ENCODE measurements around the gene GRB10.

Gene GRB10

DNA sequence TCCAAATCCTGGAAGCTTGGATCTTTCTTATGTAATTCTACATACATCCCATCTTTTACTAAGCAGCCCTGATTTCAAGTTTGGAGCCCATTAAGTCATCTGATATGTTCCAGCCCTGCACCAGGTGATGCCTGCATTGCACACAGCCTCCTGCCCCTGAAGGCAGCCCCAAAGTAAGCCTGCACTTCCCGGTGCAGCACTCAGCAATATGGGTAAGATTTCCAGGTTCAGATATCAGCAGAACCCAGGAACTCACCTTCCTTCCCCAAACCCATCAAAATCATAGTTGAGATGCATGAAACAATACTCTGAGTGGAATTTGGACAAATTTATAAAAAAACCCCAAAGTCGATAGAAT is 217.2 kb downstream of the GRB10 start:
- Histone ChIP-seq H3K27me3 (ENCODE audit: control insufficient read depth, insufficient read depth, low read length) (peaks cover 38% of the 10 kb centered on the region), H3K4me1 (ENCODE audit: control insufficient read depth, insufficient read depth, low read length) (no peaks in the 10 kb centered on the region), H3K9ac (ENCODE audit: low read depth, low read length) (no peak overlapping the region), H3K9me3 (replicated peaks; ENCODE audit: low read length) (no peaks in the 10 kb centered on the region), H3K4me2 (ENCODE audit: low read length) (no peak overlapping the region), H3K4me3 (ENCODE audit: low read length) (no peak overlapping the region), H3K36me3 (ENCODE audit: insufficient read depth, low read length) (no peaks in the 10 kb centered on the region)

DNA sequence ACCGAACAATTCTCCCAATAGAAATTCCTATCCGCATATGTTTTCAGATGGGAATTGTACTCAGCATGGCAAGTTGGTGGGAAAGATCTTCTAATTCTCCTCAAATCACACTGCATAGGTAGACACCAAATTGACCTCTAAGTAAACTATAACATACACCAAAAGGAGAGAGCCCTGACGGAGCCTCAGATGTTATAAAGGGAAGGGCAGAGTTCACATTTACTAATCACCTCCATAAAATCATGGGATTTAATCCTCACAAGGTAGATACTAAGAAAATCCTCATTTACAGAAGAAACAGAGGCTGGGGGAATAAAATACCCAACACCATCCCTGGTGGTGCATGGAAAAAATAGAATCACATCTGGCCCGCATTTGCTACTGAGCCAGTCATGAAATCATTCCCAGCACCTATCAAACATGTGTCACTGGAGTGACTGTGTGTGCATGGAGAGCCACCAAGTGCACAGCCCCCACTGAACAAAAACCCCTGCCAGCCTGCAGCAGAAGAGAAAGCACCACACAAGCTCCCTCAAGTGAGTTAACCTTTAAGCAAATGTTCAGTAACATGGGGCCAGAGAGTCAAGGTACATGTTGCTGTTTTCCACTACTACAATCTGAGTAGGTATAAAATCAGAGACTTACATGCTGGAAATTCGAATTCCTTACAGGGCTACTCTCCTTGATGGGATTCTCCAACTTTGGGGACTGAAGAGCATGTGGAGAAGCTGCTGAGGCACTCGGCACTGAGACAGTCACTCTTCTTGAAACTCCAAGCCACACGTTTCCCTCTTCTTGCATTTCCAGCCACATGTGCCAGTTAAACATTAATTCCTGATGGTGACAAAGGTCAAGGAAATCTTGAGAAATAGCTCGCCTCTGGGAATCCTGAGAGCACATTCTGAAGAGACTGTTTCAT is 217.8 kb downstream of the GRB10 start, which contains the start of gene DDC:
TSS of gene DDC (minus strand) at position 766 of the 919 bp plus-strand sequence. CDS start 21,320 bp downstream, outside the sequence.
- Histone ChIP-seq H3K4me2 (ENCODE audit: low read length) (no peak within 1 kb of the TSS), H3K4me1 (ENCODE audit: control insufficient read depth, insufficient read depth, low read length) (no peaks in the 10 kb centered on the region)

DNA sequence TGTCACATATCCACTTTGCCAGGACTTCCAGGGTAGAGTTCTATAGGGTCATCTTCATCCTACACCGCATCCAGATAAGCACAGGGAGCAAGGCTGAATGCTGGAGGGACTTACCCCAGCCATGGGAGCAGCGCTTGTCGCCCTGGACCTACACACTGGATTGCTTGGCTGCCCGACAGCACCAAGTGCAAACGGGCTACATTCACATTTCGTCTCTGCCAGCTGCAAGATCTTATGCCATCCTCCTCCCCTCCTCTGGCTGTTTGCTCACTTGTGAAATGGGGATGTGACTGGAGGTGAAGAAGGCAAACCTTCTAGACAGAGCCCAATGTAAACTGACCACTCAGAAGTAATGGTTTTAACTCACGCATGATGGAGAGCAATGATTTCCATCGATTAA is 218.5 kb downstream of the GRB10 start:
- H3K27me3 ChIP-seq (ENCODE audit: control insufficient read depth, insufficient read depth, low read length) = peaks cover 46% of the 10 kb centered on the region
- H3K9me3 ChIP-seq (replicated peaks; ENCODE audit: low read length) = no peaks in the 10 kb centered on the region
- H3K36me3 ChIP-seq (ENCODE audit: insufficient read depth, low read length) = no peaks in the 10 kb centered on the region
- H3K4me1 ChIP-seq (ENCODE audit: control insufficient read depth, insufficient read depth, low read length) = no peaks in the 10 kb centered on the region
- H3K9ac ChIP-seq (ENCODE audit: low read depth, low read length) = no peak overlapping the region
- no peak overlapping the region for H3K4me2 ChIP-seq (ENCODE audit: low read length)
- H3K4me3 ChIP-seq (ENCODE audit: low read length) = no peak overlapping the region

More for the DNA sequence above, 217.8 kb downstream of the GRB10 start, which contains the start of gene DDC:
- peaks cover 44% of the 10 kb centered on the region for H3K27me3 ChIP-seq (ENCODE audit: control insufficient read depth, insufficient read depth, low read length)
- no peak within 1 kb of the TSS for H3K9ac ChIP-seq (ENCODE audit: low read depth, low read length)
- H3K4me3 ChIP-seq (ENCODE audit: low read length) = no peak within 1 kb of the TSS
- H3K9me3 ChIP-seq (replicated peaks; ENCODE audit: low read length) = no peaks in the 10 kb centered on the region
- no peaks in the 10 kb centered on the region for H3K36me3 ChIP-seq (ENCODE audit: insufficient read depth, low read length)

DNA sequence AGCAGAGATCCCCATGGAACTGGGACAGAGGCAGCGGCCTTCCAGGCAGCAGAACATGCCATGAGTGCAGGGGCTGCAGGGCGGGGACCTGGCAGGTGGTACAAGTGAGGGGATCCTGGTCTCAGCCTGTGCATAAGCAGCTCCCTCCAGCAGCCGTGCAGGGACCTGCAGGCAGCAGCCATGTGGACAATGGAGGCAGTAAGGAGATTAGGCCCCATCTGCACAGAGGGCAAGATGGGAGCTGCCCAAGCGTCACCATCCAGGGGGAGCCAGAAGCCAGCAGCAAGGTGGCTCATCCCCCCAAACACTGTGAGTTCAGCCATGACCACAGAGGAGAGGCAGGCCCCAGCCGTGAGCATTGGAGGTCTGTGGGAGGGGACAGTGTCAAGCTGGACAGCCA is 220.6 kb downstream of the GRB10 start:
- peaks cover 58% of the 10 kb centered on the region for H3K27me3 ChIP-seq (ENCODE audit: control insufficient read depth, insufficient read depth, low read length)
- no peaks in the 10 kb centered on the region for H3K4me1 ChIP-seq (ENCODE audit: control insufficient read depth, insufficient read depth, low read length)
- no peak overlapping the region for H3K4me3 ChIP-seq (ENCODE audit: low read length)
- no peak overlapping the region for H3K4me2 ChIP-seq (ENCODE audit: low read length)
- no peaks in the 10 kb centered on the region for H3K36me3 ChIP-seq (ENCODE audit: insufficient read depth, low read length)
- H3K9me3 ChIP-seq (replicated peaks; ENCODE audit: low read length) = no peaks in the 10 kb centered on the region
- H3K9ac ChIP-seq (ENCODE audit: low read depth, low read length) = no peak overlapping the region

- Histone ChIP-seq H3K36me3 (ENCODE audit: insufficient read depth, low read length) (no peaks in the 10 kb centered on the region), H3K9me3 (replicated peaks; ENCODE audit: low read length) (no peaks in the 10 kb centered on the region), H3K27me3 (ENCODE audit: control insufficient read depth, insufficient read depth, low read length) (peaks cover 63% of the 10 kb centered on the region)
Measured at GRCh38 chr7:50560865-50561351, 221.8 kb downstream of the GRB10 start.

DNA sequence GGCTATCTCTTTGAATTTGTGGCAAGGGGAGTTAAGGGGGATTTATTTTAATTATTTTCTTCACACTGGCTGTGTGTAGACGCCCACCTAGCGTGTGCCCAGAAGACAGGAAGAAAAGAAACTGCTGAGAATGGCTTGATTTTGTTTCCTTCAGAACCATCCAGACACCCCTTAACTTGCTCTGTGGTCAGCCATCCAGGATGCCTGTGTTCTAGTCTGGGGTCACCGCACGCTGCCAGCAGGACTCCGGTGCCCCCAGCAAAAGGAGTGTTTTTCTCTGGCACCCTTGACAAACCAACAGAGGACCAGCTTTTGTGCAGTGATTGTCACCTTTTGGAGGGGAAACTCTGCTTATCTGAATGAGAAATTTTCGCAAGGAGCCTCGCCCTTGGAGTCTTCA is 222.8 kb downstream of the GRB10 start:
- H3K9ac ChIP-seq (ENCODE audit: low read depth, low read length) = no peak overlapping the region
- H3K4me1 ChIP-seq (ENCODE audit: control insufficient read depth, insufficient read depth, low read length) = no peaks in the 10 kb centered on the region
- H3K9me3 ChIP-seq (replicated peaks; ENCODE audit: low read length) = no peaks in the 10 kb centered on the region
- no peak overlapping the region for H3K4me2 ChIP-seq (ENCODE audit: low read length)
- no peaks in the 10 kb centered on the region for H3K36me3 ChIP-seq (ENCODE audit: insufficient read depth, low read length)
- no peak overlapping the region for H3K4me3 ChIP-seq (ENCODE audit: low read length)
- H3K27me3 ChIP-seq (ENCODE audit: control insufficient read depth, insufficient read depth, low read length) = peaks cover 64% of the 10 kb centered on the region

More at GRCh38 chr7:50560865-50561351, 221.8 kb downstream of the GRB10 start:
- H3K4me2 ChIP-seq (ENCODE audit: low read length) = no peak overlapping the region
- H3K4me1 ChIP-seq (ENCODE audit: control insufficient read depth, insufficient read depth, low read length) = no peaks in the 10 kb centered on the region
- H3K4me3 ChIP-seq (ENCODE audit: low read length) = no peak overlapping the region
- no peak overlapping the region for H3K9ac ChIP-seq (ENCODE audit: low read depth, low read length)

DNA sequence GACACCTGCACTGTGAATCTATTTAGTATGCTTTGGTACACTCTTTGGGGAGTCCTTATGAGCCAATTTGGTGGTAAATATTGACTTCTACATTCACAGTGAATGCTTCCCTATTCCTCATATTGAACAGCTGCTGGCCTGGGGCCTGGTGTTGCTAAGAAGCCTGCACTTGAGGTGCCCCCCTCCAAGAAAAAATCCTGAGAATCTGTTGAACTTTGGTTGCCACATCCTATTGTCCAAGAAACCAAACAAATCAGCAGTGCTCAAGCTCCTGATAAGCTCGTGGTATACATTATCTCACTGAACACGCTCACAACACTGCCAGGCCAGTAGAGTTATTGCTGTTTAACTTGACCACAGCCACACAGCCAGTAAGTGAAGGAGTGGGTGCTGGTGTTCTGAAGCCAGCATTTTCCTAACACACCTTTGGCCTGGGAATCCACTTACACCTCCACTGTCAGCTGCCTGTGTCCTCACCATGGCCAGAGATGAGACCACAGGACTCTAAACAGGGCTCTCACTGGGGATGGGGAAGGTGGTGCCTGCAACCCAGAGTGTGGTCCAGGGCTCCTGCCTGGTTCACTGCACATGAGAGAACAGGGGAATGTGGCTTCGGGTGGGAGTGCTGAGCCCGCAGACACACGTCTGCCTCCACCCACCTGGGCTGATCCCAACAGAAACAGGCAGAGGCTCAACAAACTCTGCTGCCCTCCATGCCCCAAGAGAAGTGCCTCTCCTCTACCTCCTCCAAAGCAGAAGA is 224.2 kb downstream of the GRB10 start:
- Histone ChIP-seq H3K9ac (ENCODE audit: low read depth, low read length) (no peak overlapping the region), H3K36me3 (ENCODE audit: insufficient read depth, low read length) (no peaks in the 10 kb centered on the region), H3K4me2 (ENCODE audit: low read length) (no peak overlapping the region), H3K4me1 (ENCODE audit: control insufficient read depth, insufficient read depth, low read length) (no peaks in the 10 kb centered on the region), H3K9me3 (replicated peaks; ENCODE audit: low read length) (no peaks in the 10 kb centered on the region), H3K27me3 (ENCODE audit: control insufficient read depth, insufficient read depth, low read length) (peaks cover 53% of the 10 kb centered on the region), H3K4me3 (ENCODE audit: low read length) (no peak overlapping the region)

DNA sequence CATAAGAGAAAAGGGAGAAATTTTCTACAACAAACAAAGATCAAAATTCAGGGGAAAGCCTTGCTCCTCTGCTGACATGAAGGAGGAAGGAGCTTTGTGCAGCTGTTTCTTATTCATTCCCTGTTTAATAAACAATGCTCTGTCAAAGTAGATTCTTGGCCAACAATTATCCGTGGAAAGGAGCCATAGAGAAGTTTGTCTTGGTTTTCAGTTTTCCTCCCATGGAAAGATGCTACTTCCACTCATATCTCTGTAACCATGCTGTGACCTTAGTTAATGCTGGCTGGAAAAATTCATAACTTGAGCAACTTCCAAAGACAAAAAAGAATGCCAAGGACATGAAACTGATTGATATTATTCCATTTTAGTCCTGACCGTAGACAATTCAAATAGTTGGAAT is 225.6 kb downstream of the GRB10 start:
- Histone ChIP-seq H3K4me2 (ENCODE audit: low read length) (no peak overlapping the region), H3K36me3 (ENCODE audit: insufficient read depth, low read length) (no peaks in the 10 kb centered on the region), H3K9me3 (replicated peaks; ENCODE audit: low read length) (no peaks in the 10 kb centered on the region), H3K4me1 (ENCODE audit: control insufficient read depth, insufficient read depth, low read length) (no peaks in the 10 kb centered on the region), H3K27me3 (ENCODE audit: control insufficient read depth, insufficient read depth, low read length) (peaks cover 55% of the 10 kb centered on the region), H3K9ac (ENCODE audit: low read depth, low read length) (no peak overlapping the region), H3K4me3 (ENCODE audit: low read length) (no peak overlapping the region)

GRCh38 chr7:50556247-50556991 is 226.3 kb downstream of the GRB10 start:
- Histone ChIP-seq H3K4me1 (ENCODE audit: control insufficient read depth, insufficient read depth, low read length) (no peaks in the 10 kb centered on the region), H3K9ac (ENCODE audit: low read depth, low read length) (no peak overlapping the region), H3K4me3 (ENCODE audit: low read length) (no peak overlapping the region), H3K27me3 (ENCODE audit: control insufficient read depth, insufficient read depth, low read length) (peaks cover 54% of the 10 kb centered on the region), H3K36me3 (ENCODE audit: insufficient read depth, low read length) (no peaks in the 10 kb centered on the region), H3K9me3 (replicated peaks; ENCODE audit: low read length) (no peaks in the 10 kb centered on the region), H3K4me2 (ENCODE audit: low read length) (no peak overlapping the region)

DNA sequence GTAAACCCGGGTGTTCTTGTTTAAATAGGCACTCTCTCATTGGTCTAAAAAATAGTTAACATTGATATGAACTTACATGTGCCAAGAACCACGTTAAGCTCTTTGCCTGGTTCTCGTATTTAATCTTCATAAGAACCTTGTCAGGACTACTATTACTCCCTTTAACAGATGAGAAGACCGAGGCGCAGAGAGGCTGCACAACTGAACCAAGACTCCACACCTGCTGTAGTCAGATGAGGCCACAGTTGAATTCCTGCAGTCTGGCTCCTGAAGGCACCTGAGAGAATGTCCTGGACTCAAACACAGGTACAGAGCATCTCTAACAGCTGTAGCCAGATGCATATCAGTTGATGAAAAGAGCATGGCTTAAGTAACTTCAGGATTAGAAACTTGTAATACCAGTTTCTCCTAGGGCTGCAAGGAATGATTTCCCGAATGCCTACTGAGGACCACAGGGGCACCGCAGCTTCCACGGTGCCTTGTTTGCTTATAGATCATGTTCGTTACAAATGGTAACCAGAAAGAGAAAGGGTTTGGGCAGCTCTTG is 227.0 kb downstream of the GRB10 start:
- Histone ChIP-seq H3K4me3 (ENCODE audit: low read length) (no peak overlapping the region), H3K9ac (ENCODE audit: low read depth, low read length) (no peak overlapping the region), H3K36me3 (ENCODE audit: insufficient read depth, low read length) (no peaks in the 10 kb centered on the region), H3K4me2 (ENCODE audit: low read length) (no peak overlapping the region), H3K9me3 (replicated peaks; ENCODE audit: low read length) (no peaks in the 10 kb centered on the region), H3K4me1 (ENCODE audit: control insufficient read depth, insufficient read depth, low read length) (no peaks in the 10 kb centered on the region), H3K27me3 (ENCODE audit: control insufficient read depth, insufficient read depth, low read length) (peaks cover 54% of the 10 kb centered on the region)

Data from skeletal muscle satellite cell (primary cell).